T47D (cell line): ENCODE results near the gene LIMCH1.

Experiments used
- DNase-seq, 2 experiments: peaks; one replicate each; pipeline versions ENCODE4 v3.0.0 to v3.0.0-alpha.2; 2011 to 2012; ENCODE audit warnings: low read depth in 1 of 2, low spot score in 1 of 2
- JUND ChIP-seq: IDR thresholded peaks from 2 replicates; pipeline ENCODE4 v1.6.1; 2012; ENCODE audit warnings: low read depth
- in situ Hi-C: cut with HindIII; loops from 2 replicates; pipeline ENCODE4 v1.10.0; 2016; ENCODE audit warnings: low sequenced_read_pairs, low pct_unique_long_range_greater_than_20kb

The LIMCH1 gene

GRCh38 chr4:41554905-41555304 is 16.9 kb downstream of the LIMCH1 start:
- DNase-seq: no peak
- in situ Hi-C loops: no loop called here
- TF ChIP-seq JUND: no peak

- no peak for DNase-seq
- no peak for TF ChIP-seq JUND
- in situ Hi-C loops: no loop called here
Measured at GRCh38 chr4:41556526-41556925, 18.6 kb downstream of the LIMCH1 start.

GRCh38 chr4:41559940-41560516 is 22.1 kb downstream of the LIMCH1 start:
- no peak for DNase-seq
- in situ Hi-C loops: no loop called here
- no peak for TF ChIP-seq JUND

GRCh38 chr4:41561244-41561643 is 23.3 kb downstream of the LIMCH1 start:
- in situ Hi-C loops: no loop called here
- DNase-seq: no peak

GRCh38 chr4:41567186-41567585 is 29.2 kb downstream of the LIMCH1 start:
- DNase-seq: no peak
- TF ChIP-seq JUND: no peak
- in situ Hi-C loops: no loop called here

More at GRCh38 chr4:41561244-41561643, 23.3 kb downstream of the LIMCH1 start:
- TF ChIP-seq JUND: no peak

GRCh38 chr4:41568363-41568762 is 30.4 kb downstream of the LIMCH1 start:
- no peak for TF ChIP-seq JUND
- no peak for DNase-seq
- in situ Hi-C loops: no loop called here

GRCh38 chr4:41569961-41570360 is 32.0 kb downstream of the LIMCH1 start:
- DNase-seq: no peak
- TF ChIP-seq JUND: no peak
- in situ Hi-C loops: no loop called here

- no peak for TF ChIP-seq JUND
- no peak for DNase-seq
- in situ Hi-C loops: no loop called here
Measured at GRCh38 chr4:41571422-41571821, 33.5 kb downstream of the LIMCH1 start.

- in situ Hi-C loops: no loop called here
- TF ChIP-seq JUND: no peak
- no peak for DNase-seq
Measured at GRCh38 chr4:41572516-41572915, 34.6 kb downstream of the LIMCH1 start.

- no peak for DNase-seq
- TF ChIP-seq JUND: no peak
- in situ Hi-C loops: no loop called here
Measured at GRCh38 chr4:41572956-41573355, 35.0 kb downstream of the LIMCH1 start.

GRCh38 chr4:41573502-41574001 is 35.6 kb downstream of the LIMCH1 start:
- no peak for DNase-seq
- no peak for TF ChIP-seq JUND
- in situ Hi-C loops: no loop called here

- DNase-seq: peak in 1 of 2 experiments; percentile 46
- in situ Hi-C loops: no loop called here
- no peak for TF ChIP-seq JUND
Measured at GRCh38 chr4:41575207-41575606, 37.2 kb downstream of the LIMCH1 start.

GRCh38 chr4:41575665-41576064 is 37.7 kb downstream of the LIMCH1 start:
- no peak for DNase-seq
- no peak for TF ChIP-seq JUND
- in situ Hi-C loops: no loop called here

GRCh38 chr4:41579043-41579442 is 41.1 kb downstream of the LIMCH1 start:
- DNase-seq: no peak
- TF ChIP-seq JUND: no peak
- in situ Hi-C loops: no loop called here
